PFSK-1 (cell line): Measurements from ENCODE around the gene CSF1R. TPM values are rescaled to one million over a fixed set of nuclear protein-coding genes. Genes with fewer than 3 reads are reported as not detected.

Experiments
- FOXP2 ChIP-seq: optimal IDR thresholded peaks from 2 replicates; pipeline ENCODE3; 2011; ENCODE audit warnings: borderline replicate concordance, control low read depth, inconsistent platforms; ENCODE audit not compliant: insufficient read depth; ENCODE audit errors: extremely low read length, extremely low read depth
- POLR2AphosphoS5 ChIP-seq: IDR thresholded peaks from 2 replicates; pipeline ENCODE4 v1.6.1; 2012; ENCODE audit warnings: low read depth, mild to moderate bottlenecking, control low read depth, low read length, moderate library complexity
- SIN3A ChIP-seq: IDR thresholded peaks from 2 replicates; pipeline ENCODE4 v1.6.1; 2012; ENCODE audit warnings: mild to moderate bottlenecking, low read length, moderate library complexity, borderline replicate concordance; ENCODE audit not compliant: insufficient read depth
- TAF1 ChIP-seq: IDR thresholded peaks from 2 replicates; pipeline ENCODE4 v1.6.1; 2012; ENCODE audit warnings: low read length, control low read depth, borderline replicate concordance; ENCODE audit not compliant: insufficient read depth
- polyA plus RNA-seq: library from polyadenylated mRNA; unstranded; fragments of >200 nt; gene quantifications from one replicate; pipeline ENCODE4 v1.2.1, GENCODE V29; 2012; ENCODE audit warnings: low read depth, missing spikeins; ENCODE audit not compliant: insufficient read length
- TF ChIP-seq, protein P1 (sequence below), 2 experiments: IDR thresholded peaks; 2 replicates each; pipeline versions ENCODE4 v1.6.1 to v1.8.0; 2011 to 2012; ENCODE audit warnings: low read depth in 2 of 2, low read length in 2 of 2, control low read depth in 1 of 2, inconsistent platforms in 1 of 2, mild to moderate bottlenecking in 1 of 2, moderate library complexity in 1 of 2; ENCODE audit not compliant: insufficient read depth in 1 of 2

Gene CSF1R
- polyA plus RNA-seq: 0.31 TPM

DNA sequence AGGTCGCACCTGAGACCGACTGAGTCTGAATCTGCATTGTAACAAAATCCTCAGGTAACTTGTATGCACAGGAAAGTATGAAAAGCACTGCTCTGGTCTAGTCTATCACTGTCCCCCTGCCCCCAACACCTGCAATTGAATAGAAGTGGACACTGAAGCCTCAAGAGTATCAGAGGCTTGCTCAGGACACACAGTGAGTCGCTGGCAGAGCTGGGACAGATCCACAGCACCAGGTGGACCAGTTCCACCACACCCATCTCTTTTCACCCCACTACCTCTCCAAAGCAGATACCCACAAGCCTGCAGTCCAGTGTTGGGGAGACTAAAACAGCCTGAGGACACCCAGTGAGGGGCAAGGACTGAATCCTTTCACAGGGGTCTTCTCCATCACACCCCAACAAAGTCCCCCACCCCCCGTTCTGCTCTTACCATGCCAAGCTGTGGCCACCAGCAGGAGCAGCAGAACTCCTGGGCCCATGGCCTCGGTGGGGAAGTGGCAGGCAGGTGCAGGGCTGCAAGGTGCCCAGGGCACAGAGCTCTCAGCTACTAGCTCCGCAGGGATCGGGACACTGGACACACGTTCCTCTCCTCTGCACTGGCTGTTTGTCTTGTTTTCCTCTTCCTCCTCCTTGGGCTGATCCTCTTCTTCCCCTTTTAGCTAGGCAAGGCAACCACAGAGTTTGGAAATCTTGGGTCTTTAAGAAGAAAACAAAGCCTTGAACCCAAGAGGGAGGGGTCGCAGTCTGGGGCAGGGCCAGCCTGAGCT is at the start of gene CSF1R:
Gene CSF1R (minus strand): TSS at position 605 of the 766 bp plus-strand sequence. CDS start 127 bp downstream, at position 478.
- TF ChIP-seq, protein P1, sequence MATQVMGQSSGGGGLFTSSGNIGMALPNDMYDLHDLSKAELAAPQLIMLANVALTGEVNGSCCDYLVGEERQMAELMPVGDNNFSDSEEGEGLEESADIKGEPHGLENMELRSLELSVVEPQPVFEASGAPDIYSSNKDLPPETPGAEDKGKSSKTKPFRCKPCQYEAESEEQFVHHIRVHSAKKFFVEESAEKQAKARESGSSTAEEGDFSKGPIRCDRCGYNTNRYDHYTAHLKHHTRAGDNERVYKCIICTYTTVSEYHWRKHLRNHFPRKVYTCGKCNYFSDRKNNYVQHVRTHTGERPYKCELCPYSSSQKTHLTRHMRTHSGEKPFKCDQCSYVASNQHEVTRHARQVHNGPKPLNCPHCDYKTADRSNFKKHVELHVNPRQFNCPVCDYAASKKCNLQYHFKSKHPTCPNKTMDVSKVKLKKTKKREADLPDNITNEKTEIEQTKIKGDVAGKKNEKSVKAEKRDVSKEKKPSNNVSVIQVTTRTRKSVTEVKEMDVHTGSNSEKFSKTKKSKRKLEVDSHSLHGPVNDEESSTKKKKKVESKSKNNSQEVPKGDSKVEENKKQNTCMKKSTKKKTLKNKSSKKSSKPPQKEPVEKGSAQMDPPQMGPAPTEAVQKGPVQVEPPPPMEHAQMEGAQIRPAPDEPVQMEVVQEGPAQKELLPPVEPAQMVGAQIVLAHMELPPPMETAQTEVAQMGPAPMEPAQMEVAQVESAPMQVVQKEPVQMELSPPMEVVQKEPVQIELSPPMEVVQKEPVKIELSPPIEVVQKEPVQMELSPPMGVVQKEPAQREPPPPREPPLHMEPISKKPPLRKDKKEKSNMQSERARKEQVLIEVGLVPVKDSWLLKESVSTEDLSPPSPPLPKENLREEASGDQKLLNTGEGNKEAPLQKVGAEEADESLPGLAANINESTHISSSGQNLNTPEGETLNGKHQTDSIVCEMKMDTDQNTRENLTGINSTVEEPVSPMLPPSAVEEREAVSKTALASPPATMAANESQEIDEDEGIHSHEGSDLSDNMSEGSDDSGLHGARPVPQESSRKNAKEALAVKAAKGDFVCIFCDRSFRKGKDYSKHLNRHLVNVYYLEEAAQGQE (IDR thresholded peaks at IDR 0.05; ENCODE audit: insufficient read depth in 1 of 2, low read depth in 2 of 2, low read length in 2 of 2): no peak
- TF ChIP-seq SIN3A (no peak), TAF1 (no peak), POLR2AphosphoS5 (no peak), FOXP2 (no peak)

DNA sequence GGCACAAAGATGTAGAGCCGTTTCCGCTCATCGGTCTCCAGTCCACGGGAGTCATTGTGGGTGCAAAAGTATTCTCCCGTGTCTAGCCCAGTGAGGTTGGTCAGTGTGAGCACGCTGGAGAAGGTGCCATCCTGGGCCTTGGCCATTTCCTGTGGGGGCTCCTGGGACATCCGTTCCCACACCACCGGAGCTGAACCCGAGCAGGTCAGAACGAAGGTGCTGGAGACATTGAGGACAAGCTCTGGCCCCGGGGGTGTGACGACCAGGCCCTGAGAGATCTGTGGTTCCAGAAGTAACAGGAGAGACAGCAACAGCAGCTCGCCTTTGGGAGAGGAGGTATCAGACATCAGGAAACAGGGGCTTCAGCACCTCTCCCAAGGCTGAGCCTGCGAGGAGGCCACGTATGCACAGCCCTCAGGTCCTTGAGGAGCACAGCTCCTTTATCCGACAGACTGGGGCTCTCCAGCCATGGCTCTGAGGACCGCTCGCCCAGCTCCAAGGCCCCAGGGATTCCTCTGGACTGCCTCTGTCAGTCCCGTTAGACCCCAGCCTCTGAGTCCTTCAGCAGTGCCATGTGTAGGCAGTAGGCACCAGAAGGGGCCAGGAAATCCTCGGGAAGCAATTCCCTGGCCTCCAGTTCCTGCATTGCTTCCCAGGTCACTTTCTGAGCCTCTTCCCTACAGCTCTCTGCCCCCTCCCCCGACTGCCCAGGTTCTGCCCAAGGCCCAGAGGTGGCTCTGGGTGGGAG is 49.4 kb upstream of the CSF1R start:
- TF ChIP-seq TAF1 (no peak), SIN3A (no peak), FOXP2 (no peak)

DNA sequence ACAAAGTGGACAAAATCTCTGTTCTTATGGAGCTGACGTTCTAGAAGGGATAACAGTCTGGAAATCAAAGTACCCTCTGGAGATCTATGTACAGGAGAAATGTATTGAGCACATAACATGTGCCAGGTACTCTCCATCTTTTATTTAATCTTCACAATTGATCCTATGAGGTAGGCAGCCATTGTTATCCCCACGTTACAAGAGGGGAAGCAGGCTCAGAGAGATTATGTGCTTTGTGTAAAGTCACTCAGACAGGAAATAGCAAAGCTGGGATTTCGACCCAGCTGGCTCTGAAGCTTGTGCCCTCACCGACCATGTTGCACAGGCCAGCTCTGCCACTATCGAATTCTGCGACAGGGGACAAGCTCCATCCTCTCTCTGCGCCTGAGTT is 47.8 kb upstream of the CSF1R start:
- TF ChIP-seq POLR2AphosphoS5: no peak
- TF ChIP-seq SIN3A: no peak
- TF ChIP-seq, protein P1 (IDR thresholded peaks at IDR 0.05; ENCODE audit: insufficient read depth in 1 of 2, low read depth in 2 of 2, low read length in 2 of 2): no peak
- no peak for TF ChIP-seq FOXP2
- TF ChIP-seq TAF1: no peak

DNA sequence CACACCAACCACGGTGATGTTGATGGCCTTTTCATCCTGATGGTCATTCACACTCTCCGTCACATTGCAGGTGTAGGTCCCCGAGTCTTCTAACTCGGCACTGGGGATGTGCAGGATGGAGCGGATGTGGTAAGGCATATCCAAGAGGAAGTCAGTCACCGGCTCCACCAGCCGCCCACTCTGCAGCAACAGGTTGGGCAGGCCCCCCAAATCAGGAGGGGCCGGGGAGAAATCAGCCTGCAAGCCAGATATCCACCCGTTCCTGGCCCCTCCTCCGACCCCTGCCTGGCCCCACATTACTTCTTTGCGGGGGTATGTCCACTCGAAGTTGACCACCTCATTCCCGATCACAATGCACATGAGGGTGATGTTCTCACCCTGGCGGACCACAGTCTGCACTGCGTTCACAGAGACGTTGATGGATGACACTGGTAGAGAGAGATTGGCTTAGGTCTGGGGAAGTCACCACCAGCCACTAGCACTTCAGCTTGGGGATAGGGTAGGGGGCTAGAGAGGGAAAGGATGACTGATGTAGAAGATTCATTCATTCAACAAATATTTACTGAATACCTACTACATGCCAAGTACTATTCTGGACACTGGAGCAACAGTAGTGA is 47.3 kb upstream of the CSF1R start:
- no peak for TF ChIP-seq FOXP2
- no peak for TF ChIP-seq POLR2AphosphoS5
- TF ChIP-seq, protein P1 (IDR thresholded peaks at IDR 0.05; ENCODE audit: insufficient read depth in 1 of 2, low read depth in 2 of 2, low read length in 2 of 2): no peak
- TF ChIP-seq TAF1: no peak
- TF ChIP-seq SIN3A: no peak

DNA sequence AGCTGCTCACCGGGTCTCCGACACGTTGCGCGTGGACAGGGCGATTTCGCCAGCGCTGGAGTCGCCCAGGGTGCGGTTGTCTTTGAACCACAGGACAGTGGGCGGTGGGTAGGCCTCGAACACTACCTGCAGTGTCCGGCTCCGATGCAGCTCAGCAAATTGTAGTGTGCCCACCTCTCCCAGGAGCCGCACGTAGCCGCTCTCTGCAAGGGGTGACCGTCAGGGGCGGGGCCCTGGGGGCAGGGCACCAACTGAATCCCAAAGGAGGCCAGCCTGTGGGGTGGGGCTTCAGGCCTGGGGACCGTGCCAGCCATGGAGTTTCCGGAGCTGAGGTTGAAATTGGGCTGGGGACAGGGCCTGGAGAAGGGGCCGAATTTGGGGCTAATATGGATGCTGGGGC is 46.4 kb upstream of the CSF1R start:
- TF ChIP-seq, protein P1 (IDR thresholded peaks at IDR 0.05; ENCODE audit: insufficient read depth in 1 of 2, low read depth in 2 of 2, low read length in 2 of 2): no peak
- TF ChIP-seq SIN3A (no peak), FOXP2 (no peak), POLR2AphosphoS5 (no peak)
